HG02623 (cell line): Measurements from ENCODE around the gene TARS3.
A peak's percentile ranks its signal among the peaks of the same experiment; 100 is the strongest.
"Not testable (repeated sequence)": the region's sequence is repeated elsewhere in the genome, so short reads cannot be mapped to it uniquely, and the experiment has no call there.

Experiments
- ATAC-seq: cut with Tn5 transposase; IDR thresholded peaks from one replicate; pipeline ENCODE4 v1.9.1; 2021; ENCODE audit warnings: moderate library complexity; ENCODE audit not compliant: unreplicated experiment

Gene TARS3

DNA sequence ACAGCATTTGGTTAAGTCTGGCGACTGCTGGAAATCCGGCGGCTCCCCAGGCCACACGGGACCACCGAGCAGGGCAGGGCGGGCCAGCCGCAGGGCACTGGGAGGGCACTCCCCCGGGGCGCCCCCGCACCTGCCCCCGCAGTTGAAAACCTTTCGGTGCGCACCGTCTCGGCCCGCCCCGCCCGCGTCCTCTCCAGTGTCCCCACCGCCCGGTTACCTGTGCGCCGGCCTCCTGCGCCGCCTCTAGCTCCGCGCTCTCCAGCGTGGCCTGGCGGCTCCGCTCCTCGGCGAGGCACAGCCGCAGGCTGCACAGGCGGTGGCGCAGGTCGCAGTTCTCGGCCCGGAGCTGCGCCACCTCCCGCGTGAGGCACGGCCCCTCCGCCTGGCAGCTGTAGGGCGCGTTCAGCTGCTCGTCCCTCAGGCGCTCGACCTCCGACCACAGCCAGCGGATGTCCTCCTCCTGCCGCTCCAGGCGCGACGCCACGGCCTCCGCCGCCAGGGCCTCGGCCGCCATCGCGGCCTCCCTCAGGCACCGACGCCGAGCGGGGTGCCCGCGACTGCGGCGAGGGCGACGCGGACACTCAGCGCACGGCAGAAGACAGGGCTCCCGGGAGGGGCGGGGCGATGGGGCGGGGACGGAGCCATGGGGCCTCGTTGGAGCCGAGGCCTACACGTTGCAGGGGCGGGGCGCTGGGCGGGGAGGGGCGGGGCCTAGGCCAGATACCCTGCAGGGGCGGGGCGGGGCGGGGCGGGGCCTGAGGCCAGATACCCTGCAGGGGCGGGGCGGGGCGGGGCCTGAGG, at the start of gene TARS3:
Gene TARS3, minus strand, starts transcription at position 600 of the 801 bp plus-strand sequence. Its CDS starts 86 bp downstream, at position 514.
- peak; percentile 81 for ATAC-seq

DNA sequence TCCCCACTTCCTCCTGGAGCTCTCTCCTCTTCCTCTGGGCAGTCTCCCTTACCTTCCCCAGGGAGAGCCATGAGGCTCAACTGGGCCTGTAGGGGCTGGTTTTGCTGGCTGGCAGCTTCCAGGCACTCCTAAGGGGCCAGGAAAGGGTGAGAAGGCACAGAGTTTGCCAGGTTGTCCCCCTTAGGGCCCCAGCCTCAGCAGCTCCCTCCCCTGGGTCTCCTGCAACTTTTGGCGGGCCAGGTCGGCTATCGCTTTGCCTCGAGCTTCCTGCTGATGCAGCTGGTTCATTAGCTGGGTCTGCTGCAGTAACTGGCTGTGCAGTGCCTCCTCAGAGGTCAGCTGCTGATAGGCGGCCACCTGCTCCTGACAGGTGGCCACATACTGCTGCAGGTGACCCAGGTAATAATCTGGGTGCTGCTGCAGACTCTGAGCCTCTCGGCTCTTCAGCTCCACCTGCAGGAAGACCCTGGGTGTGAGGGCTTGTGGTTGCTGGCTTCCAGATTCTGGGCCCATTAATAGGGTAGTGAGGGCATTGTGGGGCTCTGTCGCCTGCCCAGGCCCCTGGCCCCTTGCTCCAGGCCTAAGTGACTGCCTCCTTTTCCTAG, 49.3 kb upstream of the TARS3 start:
- no peak for ATAC-seq

GRCh38 chr15:101772921-101773320, 48.6 kb upstream of the TARS3 start:
- ATAC-seq = no peak

DNA sequence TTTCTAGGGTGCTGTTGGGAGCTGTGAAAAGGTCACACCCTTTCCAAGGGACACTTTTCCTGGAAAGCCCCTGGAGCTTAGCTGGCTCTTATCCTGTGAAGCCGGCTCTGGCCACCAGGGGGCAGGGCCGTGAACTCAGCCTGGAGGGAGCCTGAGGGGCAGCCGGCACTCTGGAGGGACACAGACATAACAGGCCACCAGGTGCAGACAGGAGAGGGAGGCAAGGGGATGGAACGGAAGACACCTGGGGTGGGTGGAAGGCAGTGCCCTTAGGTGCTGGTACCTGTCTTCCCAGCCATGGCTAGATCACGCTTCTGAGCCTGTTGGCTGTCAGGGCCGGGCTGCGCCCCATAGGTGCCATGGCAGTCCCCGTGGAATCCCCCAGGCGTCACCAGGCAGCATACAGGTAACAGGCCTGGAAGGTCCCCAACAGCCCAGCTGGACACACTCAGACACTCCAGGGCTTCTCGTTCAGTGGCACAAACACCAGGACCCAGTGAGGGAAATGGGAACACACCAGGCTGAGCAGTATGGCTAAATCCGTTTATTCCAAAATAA, 42.9 kb upstream of the TARS3 start:
- not testable (repeated sequence) for ATAC-seq

- no peak for ATAC-seq
Observed at GRCh38 chr15:101765772-101766456, 41.6 kb upstream of the TARS3 start.

DNA sequence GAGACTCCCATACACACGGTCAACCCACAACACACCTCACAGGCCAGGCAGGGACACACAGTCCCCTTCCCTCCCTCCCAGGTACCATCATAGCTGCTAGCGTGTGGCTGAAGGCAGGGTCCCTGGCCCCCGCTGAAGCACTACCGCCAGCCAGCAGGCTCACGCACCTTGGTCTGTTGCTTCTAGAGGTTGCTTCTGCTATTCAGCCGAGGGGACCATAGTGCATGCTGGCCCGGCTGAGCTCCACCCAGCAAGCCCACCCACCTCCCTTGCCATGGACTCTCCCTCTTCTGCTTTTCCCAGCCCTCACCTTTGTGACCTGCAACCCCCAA, 41.0 kb upstream of the TARS3 start:
- ATAC-seq = not testable (repeated sequence)

- not testable (repeated sequence) for ATAC-seq
Observed at GRCh38 chr15:101764669-101765339, 40.5 kb upstream of the TARS3 start.

DNA sequence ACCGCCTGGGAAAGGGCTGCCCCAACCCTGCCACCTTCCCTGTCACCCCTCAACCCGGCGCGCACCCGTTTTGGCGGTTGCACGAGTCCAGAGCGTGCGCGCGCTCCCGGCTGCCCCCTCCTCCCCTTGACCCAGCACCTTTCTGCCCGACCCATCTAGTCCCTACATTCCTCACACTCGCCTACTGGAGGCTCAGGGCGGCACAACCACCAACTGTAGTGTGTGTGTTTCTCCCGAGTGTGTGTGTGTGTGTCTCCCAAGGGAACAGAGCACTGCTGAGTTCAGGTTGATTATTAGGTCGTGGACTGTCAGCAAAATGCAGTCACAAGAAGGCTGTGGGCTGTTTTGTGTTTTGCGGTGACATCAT, 22.4 kb upstream of the TARS3 start:
- ATAC-seq = not testable (repeated sequence)

- ATAC-seq = not testable (repeated sequence)
Observed at GRCh38 chr15:101734837-101735236, 10.6 kb upstream of the TARS3 start.

DNA sequence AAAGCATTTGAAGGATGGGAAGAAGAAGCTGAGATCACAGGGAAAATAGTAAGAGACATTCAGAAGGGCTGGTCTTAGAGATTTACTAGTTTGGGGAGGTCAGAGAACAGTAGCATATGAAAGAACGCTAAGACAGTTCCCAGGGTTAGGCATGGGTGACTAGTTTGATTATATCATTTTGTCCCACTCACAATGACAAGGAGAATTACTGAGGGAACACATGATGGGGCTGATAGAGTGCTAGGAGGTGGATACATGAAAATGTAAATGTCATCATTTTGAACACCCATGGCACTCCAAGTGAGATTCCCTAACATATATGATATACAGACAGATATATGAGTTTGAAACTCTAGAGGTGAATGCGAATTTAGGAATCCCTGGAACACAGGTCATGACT, 9.3 kb upstream of the TARS3 start:
- no peak for ATAC-seq

DNA sequence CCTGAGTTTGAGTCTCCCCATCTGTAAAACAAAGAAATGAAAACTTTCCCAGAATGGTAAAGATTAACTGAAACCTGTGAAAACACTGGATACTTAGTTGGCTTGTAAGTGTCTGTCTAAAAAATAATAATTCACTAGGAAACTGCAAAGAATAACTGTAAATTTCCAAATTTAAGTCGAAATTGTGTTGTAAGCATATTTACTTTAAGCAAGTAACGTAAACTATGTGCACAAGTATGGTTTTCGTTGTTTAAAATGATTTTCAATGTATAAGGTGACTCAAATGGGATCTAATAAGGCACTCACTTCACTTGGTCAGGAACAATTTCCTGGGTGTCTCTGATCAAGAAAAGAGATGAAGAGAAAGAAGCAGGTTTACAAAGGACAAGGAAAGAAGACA, 8.5 kb upstream of the TARS3 start:
- ATAC-seq = no peak

DNA sequence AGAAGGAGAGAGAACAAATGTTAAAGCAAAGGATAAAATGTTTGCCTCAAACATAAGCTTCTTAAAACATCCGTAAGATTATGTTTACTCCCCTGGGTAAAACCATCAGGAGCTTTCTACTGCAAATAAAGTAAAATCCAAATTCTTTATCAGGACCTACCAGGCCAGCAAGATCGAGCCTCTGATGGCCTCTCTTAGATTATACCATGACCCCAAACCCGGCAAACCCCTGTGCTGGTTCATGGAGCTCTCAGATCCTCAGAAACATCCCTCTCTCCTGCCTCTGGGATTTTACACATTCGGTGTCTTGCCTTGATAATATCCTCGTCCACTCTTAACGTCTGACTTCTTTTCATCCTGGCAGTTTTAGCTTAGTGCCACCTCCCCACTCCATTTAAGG, 7.5 kb upstream of the TARS3 start:
- ATAC-seq = no peak

DNA sequence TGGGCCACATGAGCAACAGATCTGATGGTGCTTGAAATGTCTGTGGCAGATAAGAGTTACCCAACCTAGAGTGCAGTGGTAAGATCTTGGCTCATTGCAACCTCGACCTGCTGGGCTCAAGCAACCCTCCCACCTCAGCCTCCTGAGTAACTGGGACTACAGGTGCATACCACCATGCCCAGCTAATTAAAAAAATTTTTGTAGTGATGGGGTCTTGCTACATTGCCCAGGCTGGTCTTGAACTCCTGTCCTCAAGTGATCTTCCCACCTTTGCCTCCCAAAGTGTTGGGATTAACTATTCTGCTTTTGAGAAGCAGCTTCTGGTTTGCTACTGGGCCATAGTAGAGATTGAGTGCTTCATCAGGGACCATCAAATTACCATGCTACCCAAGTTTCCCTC, 2.9 kb upstream of the TARS3 start:
- no peak for ATAC-seq

GRCh38 chr15:101725073-101725472, 800 bp upstream of the TARS3 start:
- no peak for ATAC-seq

DNA sequence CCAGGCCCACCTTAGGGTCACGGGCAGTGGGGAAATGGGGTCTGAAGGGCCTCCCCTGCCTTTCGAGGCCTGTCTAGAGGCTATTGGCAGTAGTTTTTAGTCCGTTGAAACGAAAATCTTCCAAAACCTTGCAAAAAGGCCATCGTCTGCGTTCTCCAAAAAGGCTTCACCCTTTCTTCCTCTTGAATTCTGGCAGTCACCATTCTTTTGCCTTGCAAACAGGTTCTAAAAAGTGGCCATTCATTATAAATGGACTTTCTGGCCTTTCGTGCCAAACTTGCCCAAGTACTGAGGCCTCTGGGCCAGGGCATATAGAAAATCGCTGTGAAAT, 367 bp upstream of the TARS3 start:
- no peak for ATAC-seq

DNA sequence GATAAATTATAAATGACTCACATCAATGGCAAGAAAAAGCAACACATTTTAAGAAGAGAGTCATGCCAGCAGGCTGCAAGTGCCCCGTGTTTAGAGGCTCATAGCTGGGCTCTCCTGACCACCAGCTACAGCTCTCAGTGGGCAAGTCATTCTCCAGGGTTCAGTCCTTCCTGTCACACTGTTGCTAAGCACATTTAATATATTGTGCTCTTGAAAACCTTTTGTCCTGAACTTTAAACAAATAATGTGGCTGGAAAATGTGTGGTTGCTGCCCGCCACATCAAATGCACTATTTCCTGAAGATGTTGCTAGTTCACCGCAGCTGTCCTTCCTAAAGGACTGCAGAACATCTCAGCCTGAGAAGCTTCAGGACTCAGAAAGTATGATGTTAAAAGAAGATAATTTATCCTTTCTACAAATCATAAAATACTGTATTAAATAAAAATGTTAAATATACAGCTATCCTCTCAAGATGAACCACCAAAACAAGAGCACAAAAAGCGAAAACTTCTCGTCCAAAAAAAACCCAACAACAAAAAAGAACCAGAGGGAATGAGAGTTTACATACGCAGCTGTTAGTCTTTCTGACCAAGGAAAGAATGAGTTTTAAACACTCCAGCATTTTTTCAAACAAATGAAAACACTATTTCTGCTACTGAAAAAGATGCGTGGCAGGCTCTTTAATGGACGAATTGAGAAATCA, 951 bp downstream of the TARS3 start:
- ATAC-seq = peak; percentile 36

DNA sequence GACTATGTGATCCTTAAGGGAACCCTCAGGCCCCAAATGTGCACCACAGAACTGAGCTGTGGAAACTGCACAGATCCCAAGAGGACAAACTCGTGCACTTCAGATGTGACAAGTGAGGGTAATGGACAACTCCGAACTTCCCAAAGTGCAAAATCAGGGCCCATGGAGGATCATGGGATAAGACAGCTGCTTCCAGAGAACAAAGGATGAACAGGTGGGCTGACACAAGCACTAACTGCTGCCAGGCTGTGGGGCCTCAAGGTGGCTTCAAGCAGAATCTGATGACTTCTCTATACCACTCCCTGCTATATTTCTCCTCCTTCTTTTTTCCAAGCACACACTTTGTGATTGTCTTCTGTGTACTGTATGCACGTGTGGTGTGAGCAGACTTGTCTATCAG, 5.4 kb downstream of the TARS3 start:
- ATAC-seq = no peak

GRCh38 chr15:101712078-101712477, 12.2 kb downstream of the TARS3 start:
- ATAC-seq = no peak

GRCh38 chr15:101710806-101711205, 13.5 kb downstream of the TARS3 start:
- ATAC-seq = no peak

GRCh38 chr15:101709466-101709865, 14.8 kb downstream of the TARS3 start:
- no peak for ATAC-seq

GRCh38 chr15:101707983-101708382, 16.3 kb downstream of the TARS3 start:
- no peak for ATAC-seq
